ENCODE results near the gene ASIC4.

GRCh38 chr2:219522111-219523030 is 8.1 kb downstream of the ASIC4 start:
- no peak for TF ChIP-seq CHD4 (IDR thresholded peaks at IDR 0.05; ENCODE audit: borderline replicate concordance)
- TF ChIP-seq CTCF (IDR thresholded peaks at IDR 0.05) = no peak
- TF ChIP-seq RNF2 (IDR thresholded peaks at IDR 0.05; ENCODE audit: borderline replicate concordance, low read depth) = no peak
